Measurements from ENCODE around the gene RFC4.
"Not testable (repeated sequence)": the region's sequence is repeated elsewhere in the genome, so short reads cannot be mapped to it uniquely, and the experiment has no call there.

The RFC4 gene

GRCh38 chr3:186824430-186825139, 18.3 kb upstream of the RFC4 start:
- FAIRE-seq: no peak

DNA sequence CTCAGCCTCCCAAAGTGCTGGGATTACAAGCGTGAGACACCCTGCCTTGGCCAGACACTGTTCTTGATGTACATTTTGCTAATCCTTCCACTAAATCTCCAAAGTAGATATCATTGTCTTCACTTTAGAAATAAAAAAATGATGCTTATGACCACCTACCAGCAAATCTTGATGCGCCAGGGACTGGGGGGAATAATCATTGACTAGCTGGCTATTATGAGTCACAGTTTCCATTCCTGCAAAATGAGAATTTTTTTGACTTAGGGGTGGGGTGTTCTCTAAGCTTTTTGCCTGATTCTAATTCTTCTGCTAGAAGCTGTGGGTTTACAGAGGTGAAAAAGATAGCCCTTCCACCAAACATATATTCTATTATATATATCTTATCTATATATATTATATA, 17.1 kb upstream of the RFC4 start:
- FAIRE-seq: no peak

- FAIRE-seq: not testable (repeated sequence)
Measured at GRCh38 chr3:186822388-186822759, 16.1 kb upstream of the RFC4 start.

DNA sequence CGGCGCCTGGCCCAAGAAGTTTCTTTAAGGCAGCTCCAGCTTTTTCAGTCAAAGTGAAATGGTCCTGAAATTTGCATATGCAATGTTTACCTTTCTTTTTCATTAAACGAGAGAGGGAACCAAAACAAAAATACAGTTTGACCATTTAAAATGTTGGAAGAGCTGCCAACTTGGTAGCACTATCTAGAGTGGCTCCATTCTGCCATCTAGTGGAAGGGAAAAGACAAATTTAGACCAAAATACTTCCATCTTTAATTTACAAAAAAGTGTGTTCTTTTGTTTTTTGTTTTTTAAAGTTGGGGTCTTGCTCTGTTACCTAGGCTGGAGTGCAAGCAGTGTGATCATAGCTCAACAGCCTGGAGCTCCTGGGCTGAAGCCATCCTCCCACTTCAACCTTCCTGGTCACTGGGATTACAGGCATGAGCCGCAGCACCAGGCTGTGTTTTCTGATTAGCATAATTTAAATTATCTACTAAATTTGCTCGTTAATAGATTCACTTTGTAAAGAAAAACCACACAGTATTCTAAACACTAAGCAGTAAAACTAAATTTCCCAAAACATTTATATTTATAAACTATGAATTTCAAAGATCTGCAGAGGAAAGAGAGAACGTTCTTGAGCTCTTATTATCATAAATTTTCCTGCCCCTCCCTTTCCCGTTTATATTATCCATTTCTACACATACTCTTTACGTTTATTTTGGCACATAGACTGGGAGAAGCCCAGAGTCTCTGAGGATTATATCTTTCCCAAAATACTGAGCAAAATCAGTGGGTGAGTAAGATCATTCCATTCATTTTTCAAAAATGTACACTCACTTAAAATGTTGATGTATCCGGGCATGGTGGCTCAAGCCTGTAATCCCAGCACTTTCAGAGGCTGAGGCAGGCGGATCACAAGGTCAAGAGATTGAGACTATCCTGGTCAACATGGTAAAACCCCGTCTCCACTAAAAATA, 15.4 kb upstream of the RFC4 start:
- FAIRE-seq: peak; percentile 71

DNA sequence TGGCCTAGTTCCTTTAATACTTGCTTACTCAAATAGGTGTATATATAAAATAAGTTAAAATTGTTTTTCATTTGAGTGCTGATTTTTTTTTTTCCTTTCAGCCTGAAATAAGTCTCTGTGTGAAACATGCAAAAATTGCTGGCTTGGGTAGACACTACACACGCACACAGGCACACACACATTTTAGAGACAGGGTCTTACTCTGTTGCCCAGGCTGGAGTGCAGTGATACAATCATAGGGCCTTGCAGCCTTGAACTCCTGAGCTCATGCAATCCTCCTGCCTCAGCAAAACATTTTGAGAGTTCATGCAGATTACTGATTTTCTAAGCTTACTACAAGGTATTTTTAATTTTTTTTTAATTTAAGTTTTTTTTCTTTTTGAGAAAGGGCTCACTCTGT, 12.7 kb upstream of the RFC4 start:
- no peak for FAIRE-seq

GRCh38 chr3:186818516-186818915, 12.2 kb upstream of the RFC4 start:
- no peak for FAIRE-seq

GRCh38 chr3:186815435-186815834, 9.2 kb upstream of the RFC4 start:
- no peak for FAIRE-seq

GRCh38 chr3:186814100-186814499, 7.8 kb upstream of the RFC4 start:
- FAIRE-seq: no peak

DNA sequence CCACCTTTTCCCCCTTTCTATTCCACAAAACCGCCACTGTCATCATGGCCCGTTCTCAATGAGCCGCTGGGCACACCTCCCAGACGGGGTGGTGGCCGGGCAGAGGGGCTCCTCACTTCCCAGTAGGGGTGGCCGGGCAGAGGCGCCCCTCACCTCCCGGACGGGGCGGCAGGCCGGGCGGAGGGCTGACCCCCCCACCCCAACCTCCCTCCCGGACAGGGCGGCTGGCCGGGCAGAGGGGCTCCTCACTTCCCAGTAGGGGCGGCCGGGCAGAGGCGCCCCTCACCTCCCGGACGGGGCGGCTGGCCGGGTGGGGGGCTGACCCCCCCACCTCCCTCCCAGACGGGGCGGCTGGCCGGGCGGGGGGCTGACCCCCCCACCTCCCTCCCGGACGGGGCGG, 5.0 kb upstream of the RFC4 start:
- not testable (repeated sequence) for FAIRE-seq

DNA sequence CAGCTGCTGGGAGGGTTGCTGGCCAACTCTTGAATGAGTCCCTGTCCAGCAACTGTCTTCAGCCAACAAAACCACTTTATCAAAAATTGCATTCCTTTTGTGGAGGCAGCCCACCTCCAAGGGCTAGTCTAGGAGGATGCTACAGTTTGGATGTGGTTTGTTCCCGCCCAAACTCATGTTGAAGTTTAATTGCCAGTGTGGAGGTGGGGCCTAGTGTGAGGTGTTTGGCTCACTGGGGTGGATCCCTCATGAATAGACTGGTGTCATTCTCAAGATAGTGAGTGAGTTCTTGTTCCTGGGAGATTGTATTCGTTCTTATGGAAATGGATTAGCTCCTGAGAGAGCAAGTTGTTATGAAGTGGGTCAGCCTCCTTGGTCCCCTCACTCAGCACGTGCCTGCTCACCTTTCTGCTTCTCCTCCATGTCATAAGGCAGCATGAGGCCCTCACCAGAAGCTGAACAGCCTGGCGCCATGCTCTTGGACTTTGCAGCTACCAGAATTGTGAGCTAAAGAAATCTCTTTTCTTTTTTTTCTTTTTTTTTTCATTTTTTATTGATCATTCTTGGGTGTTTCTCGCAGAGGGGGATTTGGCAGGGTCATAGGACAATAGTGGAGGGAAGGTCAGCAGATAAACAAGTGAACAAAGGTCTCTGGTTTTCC, 4.2 kb upstream of the RFC4 start:
- no peak for FAIRE-seq

DNA sequence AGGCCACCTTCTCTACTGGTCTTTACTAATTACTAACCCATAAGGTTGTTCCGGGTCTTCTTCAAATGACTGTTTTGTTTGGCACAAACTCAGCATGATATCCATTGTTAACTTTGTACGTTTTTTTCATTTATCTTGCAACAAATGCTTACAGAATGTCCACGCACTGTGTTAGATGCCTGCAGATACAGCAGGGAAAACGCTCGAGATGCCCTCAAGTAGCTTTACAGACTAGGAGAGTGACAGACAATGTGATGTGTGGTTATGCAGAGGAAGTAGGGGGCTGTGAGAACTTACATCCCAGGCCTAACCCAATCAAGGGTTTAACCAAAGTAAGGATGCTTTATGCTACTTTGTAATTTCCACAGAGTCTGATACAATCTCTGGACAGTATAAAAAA, 949 bp upstream of the RFC4 start:
- no peak for FAIRE-seq

- FAIRE-seq: not testable (repeated sequence)
Measured at GRCh38 chr3:186803447-186803846, 2.8 kb downstream of the RFC4 start.

GRCh38 chr3:186802701-186803100, 3.6 kb downstream of the RFC4 start:
- FAIRE-seq: no peak

- FAIRE-seq: no peak
Measured at GRCh38 chr3:186800285-186800684, 6.0 kb downstream of the RFC4 start.

DNA sequence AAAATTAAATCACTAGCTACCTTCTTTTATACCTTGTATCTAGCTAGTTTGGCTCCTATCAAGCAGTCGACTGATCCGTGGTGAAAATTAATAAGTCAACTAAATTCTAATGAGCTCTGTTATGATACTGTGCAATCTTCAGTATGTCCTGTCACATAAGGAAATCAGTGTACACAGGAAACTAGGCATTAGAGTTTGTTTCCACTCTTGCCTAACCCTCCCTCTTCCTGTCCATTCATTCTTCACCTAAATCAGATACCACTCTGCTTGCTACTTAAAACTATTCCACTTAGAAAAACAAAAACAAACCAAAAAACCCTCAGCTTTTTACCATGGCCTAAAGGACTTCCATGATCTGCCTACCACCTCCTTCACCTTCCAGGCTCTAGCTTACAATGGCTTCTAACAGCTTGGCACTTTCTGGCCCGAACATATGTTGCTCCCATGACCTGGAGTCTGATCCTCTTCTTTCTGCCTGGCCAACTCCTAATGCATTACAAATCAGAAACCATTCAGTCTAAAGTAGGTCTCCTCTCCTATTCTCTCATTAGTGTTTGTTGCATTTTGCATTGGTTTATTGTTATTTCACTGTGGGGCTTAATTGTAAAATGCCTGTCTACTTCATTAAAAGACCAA, 7.9 kb downstream of the RFC4 start:
- no peak for FAIRE-seq

GRCh38 chr3:186790261-186790981, 15.9 kb downstream of the RFC4 start:
- FAIRE-seq: peak; percentile 95

DNA sequence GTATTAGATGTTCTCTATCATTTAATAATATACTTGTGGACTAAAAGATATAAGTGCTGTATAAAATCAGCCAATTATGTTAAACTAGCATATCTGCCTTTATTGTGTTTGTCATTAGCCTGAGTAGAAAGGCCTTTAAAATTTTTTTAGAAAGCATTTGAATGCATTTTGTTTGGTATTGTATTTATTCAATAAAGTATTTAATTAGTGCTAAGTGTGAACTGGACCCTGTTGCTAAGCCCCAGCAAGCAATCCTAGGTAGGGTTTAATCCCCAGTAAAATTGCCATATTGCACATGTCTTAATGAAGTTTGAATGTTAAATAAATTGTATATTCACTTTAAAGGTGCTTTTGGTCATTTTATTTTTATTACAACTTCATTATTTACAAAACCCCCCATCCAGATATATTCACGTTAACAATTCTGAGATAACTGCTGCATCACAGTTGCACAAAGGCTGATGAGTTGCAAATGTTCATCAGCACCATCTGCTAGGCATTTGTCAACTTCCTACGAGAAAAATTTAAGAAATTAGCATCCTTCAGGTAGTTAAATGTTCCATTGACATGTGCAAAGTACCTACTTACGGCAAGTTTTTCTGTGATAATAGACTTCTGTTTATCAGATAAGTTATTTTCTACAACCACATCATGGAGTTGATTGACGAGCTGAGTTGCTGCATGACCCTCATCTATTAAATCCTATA, 16.6 kb downstream of the RFC4 start:
- FAIRE-seq: no peak

- FAIRE-seq: no peak
Measured at GRCh38 chr3:186788482-186789370, 17.6 kb downstream of the RFC4 start.

DNA sequence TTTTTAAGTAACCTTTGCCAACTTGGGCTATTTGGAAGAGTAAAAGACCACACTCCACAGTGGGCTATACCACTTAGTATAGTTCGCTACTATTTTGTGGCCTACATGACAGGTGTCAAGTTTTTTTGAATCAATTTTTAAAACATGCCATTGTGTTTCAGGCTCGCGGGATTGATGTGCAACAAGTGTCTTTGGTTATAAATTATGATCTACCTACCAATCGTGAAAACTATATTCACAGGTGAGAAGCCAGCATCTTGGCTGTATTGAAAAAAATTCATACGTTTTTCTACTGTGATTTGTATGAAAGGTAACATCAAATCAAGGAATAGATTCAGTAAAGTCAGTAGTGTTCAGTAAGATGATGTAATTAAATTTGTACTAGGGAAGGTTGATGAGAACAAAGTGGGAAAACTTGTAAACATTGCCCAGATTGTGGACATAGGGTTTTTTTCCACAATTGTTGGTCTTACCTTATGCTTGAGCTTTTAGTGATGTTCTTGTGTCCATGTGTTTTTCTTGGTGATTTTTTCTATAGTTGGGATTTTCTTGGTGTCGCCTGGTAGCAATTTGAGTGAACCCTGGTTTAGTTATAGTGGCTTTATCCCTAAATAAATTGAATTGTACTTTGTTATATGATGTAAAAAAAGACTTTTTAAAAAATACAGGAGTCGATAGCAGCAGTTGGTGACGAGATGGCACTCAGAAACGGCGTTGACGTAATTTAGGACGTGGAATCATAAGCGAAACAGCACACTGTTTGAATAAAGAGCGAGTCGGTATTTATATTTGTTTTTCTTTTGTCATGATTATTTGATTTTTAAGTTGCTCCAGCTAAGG, 18.4 kb downstream of the RFC4 start:
- no peak for FAIRE-seq

GRCh38 chr3:186786922-186787321, 19.4 kb downstream of the RFC4 start:
- FAIRE-seq: no peak
